NCI-H2196 treated with DMSO at 0.1 percent for 48 hours (cell line): ENCODE data around the gene BAZ2A.
"Not testable (repeated sequence)": the region's sequence is repeated elsewhere in the genome, so short reads cannot be mapped to it uniquely, and the experiment has no call there.

Experiments used
- DNase-seq: peaks from one replicate; lab custom pipeline; 2025; ENCODE audit not compliant: unreplicated experiment; lab: John Stamatoyannopoulos, UW

BAZ2A gene

DNA sequence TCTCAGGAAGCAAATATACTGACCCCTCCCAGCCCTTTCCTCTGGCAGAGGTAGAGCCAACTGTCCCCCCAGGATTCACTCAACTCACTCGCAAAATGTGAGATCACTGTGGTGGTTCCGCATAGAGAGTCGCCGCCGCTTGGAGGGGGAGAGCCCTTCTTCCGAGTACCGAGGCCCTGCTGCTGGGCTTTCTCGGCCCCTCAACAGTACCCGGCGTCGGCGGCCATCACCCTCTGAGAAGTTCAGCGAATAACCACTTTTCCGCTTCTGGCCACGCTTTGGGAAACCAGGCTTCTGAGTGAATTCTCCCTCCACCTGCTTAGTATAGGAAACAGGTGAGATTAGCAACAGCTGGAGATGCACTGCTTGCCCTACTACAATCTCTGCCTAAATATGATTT lies 31.1 kb downstream of the BAZ2A start:
- no peak for DNase-seq

DNA sequence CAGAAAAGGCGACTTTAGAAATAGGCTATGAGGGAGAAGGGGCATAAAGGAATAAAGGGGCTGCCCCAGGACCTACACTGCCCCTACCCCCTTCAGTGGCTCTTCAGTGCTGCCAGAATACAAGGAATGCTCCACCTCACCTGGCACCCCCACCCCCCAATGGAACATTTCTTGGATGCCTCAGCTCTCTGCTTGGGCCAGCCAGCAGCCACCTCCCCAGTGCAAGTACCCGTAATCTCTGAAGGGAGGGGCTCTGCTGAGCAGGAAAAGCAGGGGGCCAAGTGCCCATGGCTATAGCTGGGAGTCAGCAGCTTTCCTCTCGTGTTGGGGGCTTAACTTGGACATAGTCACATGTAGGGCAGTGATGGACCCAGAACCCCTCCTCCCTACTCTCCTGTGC lies 33.3 kb downstream of the BAZ2A start:
- no peak for DNase-seq

DNA sequence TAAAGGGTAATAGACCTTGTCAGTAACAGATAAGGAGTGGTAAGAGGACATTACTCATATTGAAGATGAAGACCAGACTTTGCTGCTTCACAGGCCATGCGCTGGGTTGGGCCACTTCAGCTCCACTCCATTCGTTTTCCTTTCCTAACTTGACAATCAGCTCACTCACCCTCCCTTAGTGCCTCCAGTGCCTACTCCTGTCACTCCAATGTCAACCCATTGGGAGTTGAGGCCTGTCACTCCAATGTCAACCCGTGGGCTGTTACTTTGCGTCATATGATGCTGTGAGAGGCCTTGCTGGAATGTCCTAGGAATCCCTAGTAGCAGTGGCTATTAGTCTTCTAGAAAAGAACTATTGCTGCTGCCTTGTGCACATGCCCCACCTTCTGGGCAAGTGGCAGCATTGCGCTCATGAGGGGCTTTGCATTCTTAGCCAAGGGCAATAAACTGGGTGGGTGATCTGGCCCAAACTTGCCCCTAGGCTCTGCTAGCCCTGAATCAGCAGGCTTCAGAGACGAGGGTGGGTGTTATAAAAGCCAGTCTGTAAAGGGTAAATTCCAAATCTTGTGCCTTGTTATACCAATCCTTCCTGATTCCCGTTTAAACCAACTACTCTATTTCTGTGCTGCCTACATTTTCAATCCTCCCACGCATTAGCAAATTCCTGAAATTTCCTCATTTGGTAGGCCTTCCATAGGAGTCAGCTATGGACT lies 36.1 kb downstream of the BAZ2A start:
- peak; percentile 34 for DNase-seq

DNA sequence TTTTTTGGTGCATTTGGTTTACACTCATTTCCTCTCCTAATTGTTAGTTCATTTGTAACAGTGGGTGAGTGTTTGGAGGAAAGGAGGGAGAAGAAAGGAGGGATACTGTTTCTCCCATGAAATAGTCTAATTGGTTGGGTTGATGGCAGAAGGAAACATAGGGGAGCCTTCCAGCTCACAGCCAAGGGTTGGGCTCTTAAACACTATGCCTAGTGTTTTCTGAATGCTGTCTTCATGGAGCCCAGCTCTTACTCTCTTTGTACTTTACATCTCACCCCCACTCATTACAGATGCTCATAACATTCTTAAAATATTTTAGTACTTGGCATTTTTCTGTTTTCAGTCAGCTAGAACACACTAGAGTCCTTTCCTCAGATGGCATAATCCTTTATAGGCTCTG lies 38.2 kb downstream of the BAZ2A start:
- DNase-seq, result no peak

DNA sequence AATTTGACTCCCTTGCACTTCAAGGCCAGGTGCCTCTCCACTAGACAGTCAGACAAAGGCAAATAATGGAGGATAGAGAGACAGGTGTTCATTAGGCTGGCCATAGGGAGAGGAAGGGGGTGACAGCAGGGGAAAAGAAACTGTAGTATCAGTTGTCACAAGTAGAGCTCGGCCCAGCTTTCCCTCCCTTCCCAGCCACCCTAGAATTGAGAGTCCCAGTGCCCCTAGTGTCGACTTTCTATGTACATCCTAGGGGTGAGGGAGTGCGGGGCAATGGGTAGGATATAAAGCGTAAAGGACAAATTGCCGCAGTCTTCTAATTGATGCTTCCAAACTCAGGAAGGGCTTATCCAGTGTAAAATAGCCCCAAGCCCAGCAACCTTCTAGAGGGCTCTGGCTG lies 39.0 kb downstream of the BAZ2A start:
- DNase-seq, result peak; percentile 74

DNA sequence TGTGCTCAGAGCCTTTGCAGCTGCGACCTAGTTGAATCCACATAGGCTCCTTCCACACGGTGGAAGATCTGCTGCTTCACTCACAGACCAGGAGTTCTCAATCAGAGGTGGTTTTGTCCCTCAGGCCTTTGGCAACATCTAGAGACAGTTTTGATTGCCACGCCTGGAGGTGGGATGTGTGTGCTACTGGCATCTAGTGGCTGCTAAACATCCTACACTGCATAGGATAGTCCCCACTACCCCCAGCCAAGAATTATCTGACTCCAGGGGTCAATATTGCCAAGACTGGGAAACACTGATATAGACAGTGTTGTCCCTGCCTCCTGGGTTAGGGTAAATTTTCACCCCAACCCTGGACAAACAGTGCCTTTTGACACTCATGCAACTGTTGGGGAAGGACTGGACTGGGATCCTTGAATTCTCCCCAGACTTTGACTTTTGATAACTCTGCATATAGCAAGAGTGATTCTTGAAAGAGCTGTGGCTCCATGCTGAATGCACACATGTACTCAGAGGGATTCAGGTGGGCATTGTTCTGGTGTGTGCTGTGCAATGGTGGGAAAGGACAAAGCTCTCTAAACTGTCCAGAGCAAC lies 39.8 kb downstream of the BAZ2A start:
- no peak for DNase-seq

DNA sequence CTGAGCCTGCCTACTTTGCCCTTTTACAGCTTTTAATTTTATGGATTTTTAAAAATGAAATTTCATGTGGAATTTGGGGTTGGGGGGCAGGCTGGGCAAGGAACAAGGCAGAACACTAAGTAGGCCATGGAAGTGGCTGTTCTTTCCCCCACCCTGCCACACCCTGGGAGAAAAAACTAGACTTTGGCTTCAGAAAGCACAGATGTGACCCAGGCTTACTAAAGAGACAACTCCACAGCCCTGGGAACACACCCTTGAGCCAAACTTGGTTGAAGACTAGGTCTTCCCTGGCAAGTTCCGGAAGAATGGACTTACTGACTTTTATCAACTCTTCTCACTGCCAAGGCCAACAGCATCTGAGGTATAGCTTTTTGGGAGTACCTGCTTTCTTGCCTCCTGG lies 40.3 kb downstream of the BAZ2A start:
- no peak for DNase-seq

DNA sequence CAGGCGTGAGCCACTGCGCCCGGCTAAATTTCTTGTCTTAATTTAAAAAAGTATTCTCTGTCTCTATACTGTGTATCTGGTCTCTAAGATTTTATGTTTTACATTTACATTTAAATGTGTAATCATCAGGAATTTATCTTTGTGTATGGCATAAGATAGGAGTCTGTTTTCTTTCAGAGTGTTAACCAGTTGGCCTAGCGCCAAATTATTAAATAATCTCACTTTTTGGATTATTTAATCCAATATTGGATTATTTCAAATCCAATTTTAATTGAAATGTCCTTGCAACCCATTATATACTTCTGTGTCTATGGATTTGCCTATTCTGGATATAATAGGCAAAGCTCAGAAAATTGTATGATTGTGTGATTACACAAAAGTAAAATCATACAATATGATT lies 45.0 kb downstream of the BAZ2A start:
- no peak for DNase-seq

DNA sequence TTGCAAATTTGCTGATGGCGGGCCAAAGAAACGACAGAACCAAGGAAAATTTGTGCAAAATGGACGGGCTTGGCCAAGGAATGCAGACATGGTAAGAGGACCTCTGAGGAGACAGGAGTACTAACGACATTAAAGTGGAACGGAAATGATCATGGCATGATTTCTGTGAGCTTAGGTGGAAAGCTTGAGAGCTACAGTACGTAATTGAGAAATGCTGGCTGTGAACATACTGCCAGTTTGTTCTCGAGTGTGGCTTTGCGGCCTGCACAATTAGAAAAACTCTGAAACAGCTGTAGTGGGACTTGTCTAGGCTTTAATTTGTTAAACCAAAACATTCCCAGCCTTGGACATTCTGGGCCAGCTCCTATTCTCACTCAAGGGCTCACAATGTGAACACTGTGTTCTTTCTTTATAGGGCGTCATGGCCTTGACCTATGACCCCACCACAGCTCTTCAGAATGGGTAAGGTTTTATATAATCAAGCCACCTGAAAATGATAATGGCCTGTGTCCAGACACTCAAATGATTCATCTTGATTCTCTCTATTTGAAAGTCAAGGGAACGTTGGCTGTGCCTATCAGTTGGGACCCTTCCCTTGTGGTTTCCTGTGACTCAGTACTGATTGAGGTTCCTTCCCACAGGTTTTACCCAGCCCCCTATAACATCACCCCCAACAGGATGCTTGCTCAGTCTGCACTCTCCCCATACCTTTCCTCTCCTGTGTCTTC lies 48.5 kb downstream of the BAZ2A start:
- no peak for DNase-seq

DNA sequence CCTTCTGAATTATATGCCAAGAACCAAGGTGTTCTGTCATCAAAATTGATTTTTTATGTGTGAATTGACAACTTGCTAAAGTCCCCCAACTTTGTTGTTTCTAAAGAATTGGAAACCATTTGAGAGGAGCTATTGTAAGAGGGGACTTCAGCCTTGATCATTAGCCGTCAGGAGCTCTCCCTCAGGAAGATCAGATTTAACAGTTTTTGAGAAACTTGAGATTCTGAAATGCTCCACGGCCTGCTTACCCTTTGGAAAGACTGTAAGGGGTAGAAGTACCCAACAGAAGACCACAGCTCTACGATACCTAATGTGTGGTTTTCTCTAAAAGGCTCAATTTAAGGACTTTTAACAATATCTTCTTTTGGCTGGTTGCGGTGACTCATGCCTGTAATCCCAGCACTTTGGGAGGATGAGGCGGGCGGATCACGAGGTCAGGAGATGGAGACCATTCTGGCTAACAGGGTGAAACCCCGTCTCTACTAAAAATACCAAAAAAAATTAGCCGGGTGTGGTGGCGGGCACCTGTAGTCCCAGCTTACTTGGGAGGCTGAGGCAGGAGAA lies 51.1 kb downstream of the BAZ2A start:
- DNase-seq, result no peak

DNA sequence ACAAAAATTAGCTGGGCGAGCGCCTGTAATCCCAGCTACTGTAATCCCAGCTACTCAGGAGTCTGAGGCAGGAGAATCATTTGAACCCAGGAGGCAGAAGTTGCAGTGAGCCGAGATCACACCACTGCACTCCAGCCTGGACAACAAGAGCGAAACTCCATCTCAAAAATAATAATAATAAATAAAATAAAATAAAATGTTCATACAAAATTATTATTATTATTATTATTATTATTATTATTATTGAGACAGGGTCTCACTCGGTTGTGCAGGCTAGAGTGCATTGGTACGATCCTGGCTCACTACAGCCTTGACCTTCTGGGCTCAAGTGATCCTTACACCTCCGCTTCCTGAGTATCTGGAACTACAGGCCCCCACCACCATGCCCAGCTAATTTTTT lies 52.9 kb downstream of the BAZ2A start:
- DNase-seq, result not testable (repeated sequence)

DNA sequence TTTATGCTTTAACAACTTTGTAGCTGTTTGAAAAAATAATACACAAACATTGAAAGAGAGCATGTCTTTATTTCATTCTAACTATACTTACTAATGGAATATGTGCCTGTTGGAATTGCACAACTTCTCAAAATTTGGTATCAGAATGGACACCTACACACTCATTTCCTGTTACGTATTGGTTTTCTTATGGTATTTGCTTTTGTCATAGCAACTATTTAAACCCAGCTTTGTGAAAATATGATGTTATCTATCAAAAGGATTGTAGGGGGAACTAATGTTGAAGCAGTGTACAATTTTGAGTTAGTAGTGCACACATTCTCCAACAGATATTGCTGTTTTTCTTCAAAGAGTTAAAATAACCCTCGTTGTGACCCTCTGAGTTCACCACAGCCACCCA lies 55.9 kb downstream of the BAZ2A start:
- DNase-seq, result no peak

DNA sequence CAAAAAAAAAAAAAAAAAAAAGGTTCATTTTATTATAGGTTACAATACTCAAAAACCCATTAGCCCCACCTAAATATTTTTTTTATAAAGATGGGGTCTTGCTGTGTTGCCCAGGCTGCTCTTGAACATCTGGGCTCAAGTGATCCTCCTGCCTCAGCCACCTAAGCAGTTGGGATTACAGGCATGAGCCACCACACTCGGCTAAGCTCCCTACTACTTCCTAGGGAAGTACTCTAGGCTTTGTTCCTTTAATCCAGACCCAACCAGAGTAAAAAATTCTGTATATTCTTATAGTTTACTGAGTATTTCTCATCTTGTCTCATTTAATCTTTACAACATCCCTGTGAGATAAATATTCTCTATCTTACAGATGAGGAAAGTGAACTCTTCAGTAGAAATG lies 57.8 kb downstream of the BAZ2A start:
- DNase-seq, result no peak

DNA sequence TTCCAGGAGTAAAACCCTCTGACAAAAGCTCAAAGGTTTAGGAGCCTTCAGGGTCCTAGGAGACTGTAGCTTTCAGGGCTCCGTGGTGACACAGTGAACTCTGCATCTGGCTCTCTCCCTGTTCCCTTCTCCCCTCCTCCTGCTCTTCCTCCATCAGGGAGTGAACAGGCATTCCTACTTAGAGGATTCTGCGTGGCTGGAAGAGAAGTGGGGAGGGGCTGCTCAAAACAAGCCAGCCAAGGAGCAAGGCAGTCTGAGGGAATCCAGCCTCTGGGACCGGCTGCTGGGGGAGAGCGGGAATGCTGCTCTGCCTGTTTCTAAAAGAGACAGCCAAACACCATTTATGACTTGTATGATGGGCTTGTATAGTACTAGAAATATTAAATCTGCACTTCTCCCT lies 59.0 kb downstream of the BAZ2A start:
- DNase-seq, result no peak

DNA sequence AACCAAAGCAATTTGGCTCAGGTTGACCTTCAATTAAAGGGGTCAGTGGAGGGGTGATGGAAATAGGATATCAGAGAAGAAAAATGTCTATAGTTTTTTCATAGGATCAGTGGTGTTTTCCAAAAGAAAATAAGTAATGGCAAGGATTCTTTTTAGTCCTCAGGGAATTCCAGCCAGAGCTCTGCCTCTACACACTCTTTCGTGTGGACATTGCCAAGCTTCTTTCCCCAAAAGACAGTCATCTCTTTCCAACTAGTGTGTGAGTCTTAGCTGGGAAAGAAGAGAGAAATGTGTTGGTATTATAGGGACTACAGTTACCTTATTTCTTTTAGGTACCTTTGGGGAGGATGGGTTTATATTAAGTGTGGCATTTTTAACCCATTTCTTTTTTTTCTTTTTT lies 62.0 kb downstream of the BAZ2A start:
- no peak for DNase-seq

DNA sequence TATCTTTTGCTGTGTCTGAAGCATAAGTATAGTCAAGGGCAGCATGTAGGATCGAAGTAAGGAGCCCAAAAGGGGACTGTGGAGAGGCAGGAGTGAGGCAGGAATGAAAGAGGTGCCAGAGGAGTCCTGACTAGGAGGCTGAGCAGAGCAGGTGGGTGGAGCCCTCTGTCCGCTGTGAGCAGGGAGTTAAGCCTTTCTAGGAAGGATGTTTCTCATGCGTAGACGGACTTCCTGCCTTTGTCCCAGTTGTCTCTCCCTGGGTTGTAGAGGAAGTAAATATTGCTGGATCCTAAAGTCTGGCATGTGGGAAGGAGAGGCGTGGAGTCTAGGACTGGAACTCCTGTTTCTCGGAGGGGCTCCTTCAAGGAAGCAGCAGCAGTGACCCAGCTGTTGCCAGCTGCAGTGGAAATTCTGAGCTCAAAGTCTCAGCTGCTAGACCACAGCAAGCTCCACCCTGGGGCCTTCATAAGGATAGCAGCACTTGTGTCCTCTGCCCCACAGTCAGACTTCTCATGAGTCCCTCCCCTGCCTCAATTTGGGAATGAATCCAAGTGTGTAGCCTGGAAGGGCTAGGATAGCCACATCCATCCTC lies 64.5 kb downstream of the BAZ2A start:
- DNase-seq, result no peak

DNA sequence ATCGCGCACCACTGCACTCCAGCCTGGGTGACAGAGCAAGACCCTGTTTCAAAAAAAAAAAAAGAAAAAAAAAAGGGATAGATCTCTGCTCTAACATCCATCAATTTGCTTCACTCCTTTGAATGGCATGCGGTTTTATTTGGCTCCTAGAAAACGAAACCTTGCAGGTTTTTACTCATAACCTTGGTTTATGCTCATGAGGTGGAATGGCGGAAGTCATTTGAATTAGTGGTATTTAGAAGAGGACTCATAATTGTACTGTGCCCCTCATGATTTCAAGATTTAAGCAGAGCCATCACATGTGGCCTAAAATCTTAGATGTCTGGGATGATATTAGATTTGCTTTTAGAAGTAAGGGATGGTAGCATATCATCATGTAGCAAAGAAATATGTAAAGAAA lies 79.1 kb downstream of the BAZ2A start:
- no peak for DNase-seq

DNA sequence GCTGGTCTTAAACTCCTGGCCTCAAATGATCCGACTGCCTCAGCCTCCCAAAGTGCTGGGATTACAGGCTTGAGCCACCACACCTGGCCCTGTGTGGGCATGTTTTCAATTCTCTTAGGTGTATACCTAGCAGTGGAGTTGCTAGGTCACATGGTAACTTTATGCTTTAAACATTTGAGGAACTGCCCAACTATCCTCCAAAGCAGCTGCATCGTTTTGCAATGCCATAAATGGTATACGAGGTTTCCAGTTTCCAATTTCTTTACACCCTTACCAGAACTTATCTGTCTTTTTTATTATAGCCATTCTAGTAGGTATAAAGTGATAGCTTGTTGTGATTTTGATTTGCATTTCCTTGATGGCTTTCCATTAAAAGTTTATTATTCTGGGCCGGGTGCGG lies 83.4 kb downstream of the BAZ2A start:
- no peak for DNase-seq
